HG02798 (cell line): ENCODE results near the gene ANKRD33B.
"Not testable (repeated sequence)": the region's sequence is repeated elsewhere in the genome, so short reads cannot be mapped to it uniquely, and the experiment has no call there.

ENCODE experiments used
- ATAC-seq: cut with Tn5 transposase; IDR thresholded peaks from one replicate; pipeline ENCODE4 v1.9.1; 2021; ENCODE audit warnings: mild to moderate bottlenecking; ENCODE audit not compliant: unreplicated experiment, poor library complexity

Gene ANKRD33B

DNA sequence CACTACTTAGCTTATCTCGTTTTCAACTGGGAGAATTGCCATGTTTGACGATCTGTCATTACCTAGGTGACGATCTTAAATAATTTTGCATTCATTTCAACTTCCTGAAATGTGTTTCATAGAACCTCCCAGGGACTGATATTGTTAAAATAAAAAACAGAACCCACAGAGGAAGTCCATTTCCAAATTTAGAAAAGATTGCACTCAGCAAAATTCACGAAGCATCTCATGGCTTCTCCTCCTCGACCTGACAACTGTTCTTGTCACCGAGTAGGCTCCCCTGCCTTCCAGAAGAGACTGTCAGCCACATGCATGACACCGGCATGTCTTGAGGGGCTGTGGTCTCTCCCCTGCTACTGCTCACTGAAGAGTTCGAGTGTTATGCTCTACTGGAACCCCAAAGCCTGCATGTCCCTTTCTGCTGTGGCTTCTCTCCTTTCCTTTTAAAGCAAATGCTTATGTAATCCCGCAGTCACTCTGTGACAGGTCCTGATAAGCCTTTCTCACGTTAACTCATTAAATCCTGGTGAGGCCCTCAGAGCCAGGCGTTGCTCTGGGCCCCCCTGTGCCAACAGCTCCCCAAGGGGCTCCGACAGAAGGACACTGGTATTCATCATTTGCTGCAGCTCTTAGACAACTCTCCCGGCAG, 26.8 kb upstream of the ANKRD33B start:
- no peak for ATAC-seq

DNA sequence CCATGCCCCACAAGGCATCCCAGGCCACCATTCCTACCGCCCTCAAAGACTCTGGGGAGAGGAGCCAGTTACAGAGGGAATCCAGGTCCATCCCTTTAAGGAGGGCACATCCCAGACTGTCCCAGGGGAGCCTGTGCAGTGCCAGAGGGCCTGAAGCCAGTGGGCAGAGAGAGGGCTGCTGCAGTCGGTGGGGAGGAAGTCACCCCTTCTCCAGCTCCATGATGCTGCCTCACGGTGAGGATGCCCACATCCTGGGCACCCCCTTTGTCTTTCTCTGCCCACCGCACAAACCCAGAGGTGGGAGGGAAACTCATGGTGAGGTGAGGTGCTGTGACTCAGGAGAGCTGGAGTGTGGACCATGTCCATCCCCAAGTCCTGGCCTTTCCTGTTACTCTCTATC, 26.2 kb upstream of the ANKRD33B start:
- no peak for ATAC-seq

DNA sequence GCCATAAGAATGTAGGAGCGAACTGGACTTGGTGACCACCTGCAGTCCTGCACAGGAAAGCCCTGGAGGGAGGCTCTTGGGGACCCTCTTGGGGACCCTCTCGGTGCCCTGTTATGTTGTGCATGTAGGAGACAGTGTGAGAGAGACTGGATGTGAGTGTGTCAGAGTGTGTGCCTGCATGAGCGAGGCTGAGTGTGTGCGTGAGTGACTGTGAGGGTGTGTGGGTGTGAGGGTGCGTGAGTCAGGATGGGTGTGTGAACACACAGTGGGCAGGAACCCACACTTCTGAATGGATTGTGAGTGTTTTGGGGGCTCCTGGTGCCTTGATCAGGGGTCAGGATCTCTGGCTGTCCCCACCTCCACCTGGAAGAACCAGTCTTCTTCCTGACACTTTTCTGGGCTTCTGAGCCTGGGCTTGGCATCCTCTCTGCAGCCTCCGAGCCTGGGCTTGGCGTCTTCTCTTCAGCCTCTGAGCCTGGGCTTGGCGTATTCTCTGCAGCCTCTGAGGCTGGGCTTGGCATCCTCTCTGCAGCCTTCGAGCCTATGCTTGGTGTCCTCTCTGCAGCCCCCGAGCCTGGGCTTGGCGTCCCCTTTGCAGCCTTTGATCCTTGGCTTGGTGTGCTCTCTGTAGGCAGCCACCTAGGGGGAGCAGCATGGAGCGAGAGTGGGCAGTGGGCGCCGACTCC, 25.6 kb upstream of the ANKRD33B start:
- ATAC-seq: no peak

DNA sequence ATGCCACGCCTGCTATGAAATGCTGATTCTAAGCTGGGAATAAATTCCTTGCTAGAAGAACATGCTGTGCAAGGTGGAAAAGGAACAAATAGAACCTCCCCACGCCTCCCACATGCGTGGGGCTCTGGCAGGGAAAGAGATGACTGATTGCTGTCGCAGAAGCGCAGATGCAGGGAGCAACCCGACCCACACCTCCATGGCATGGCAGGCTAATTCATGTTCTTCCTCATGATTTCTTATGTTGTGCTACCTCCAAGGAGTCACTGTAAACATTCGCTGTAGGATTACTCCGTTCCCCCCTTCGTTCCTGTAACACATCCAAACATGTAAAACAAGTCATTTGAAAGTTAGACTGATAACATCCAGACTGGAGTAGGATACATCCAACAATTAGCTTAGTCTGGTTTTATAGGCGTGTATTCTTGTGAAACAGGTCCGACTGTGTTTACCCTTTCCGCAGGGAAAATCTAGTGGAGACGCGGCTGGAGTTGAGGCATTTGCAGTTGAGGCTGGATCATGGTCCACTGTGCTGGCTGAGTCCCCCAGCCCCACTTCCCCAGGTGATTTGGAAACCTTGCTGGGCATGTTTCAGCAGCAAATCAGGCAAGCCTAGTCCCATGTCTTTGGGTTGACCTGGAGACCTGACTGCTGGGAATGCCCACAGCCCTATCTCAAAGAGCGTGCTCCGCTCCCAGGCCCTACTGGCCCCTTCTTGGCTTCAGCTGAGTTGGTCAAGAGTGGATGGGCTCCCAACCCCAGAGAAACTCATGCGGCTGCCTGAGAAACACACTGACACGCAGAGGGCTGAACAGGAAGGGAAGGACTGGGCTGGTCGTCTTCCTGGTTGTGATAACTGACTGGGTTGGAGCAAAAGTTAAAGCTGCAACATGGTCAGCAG, 24.8 kb upstream of the ANKRD33B start:
- ATAC-seq: no peak

DNA sequence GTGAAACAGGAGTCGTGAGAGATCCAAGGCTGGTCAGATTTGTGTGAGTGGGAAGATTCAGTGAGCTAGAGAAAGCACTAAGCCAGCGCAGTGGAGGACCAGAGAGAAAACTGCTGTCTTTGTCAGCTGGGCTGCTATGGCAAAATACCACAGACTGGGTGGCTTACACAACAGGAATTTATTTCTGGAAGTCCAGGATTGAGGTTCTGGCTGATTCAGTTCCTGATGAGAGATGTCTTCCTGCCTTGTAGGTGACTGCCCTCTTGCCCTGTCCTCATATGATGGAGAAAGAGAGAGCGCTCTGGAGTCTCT, 24.2 kb upstream of the ANKRD33B start:
- no peak for ATAC-seq

DNA sequence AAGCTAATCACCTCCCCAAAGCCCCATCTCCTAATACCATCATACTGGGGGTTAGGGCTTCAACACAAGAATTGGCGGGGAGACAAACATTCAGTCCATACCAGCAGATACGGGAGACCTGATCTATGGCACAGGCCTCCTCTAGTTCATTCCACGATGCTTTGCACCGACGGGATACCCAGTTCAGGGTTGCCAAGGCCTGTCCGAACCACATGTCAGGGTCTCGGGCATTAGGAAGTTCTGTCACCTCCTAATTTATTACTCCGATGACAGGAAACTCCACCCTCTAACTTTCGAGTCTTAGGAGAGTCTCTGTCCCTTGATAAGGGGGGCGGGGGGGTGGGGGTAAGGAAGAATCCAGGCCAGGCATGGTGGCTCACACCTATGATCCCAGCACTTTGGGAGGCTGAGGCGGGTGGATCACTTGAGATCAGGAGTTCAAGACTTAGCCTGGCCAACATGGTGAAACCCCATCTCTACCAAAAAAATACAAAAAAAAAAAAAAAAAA, 23.8 kb upstream of the ANKRD33B start:
- ATAC-seq: no peak

DNA sequence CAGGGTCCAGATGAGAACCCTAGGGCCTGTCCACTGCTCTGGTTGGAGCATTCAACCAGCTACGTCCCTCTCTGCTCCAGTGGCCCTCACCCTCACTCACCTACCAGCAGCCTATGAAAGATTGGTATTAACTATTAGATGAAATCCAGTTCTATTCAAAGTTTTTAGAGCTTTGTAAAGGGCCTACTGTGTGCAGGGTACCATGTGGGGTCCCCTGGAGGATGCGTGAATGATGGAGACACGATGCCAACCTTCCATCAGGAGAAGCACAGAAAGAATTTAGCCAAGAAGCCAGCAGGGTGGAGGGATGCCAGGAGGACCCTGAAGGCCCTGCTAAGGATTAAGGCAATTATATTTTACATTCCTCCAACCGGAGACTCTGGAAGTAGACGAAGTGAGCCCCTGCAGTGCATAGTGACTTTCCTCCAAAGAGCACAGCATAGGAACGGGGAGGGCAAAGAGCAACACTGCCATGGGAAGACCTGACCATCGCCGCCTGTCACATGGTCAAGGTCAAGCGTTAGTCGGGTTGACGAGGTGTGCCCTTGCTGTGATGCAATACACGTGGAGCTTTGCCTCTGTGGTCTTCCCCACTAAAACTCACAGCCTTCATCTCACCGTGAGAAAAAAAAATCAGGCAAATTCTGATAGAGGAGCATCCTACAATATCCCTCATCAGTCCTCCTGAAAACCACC, 22.8 kb upstream of the ANKRD33B start:
- ATAC-seq: no peak

DNA sequence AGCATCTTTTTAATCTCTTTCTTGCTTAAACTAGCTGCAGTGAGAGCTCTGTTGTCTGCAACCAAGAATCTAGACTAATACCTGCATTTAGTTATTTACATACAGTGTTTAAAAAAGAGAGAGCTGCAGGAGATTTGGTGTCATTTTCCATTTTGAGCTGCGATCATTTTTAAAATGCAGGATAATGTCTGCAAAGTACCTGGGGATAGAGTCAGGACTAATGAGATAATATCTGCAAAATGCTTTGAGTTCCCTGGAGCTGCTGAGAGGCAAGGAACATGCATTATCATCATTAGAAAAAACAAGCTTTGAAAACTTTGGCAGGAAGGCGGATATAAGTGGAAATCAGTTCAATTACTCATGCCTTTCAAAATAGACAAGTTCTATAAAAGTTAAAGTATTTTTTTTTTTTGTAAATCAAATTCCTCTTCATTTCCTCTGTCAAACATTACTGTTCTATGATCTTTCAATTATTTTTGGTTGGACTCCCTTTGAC, 21.8 kb upstream of the ANKRD33B start:
- ATAC-seq: no peak

DNA sequence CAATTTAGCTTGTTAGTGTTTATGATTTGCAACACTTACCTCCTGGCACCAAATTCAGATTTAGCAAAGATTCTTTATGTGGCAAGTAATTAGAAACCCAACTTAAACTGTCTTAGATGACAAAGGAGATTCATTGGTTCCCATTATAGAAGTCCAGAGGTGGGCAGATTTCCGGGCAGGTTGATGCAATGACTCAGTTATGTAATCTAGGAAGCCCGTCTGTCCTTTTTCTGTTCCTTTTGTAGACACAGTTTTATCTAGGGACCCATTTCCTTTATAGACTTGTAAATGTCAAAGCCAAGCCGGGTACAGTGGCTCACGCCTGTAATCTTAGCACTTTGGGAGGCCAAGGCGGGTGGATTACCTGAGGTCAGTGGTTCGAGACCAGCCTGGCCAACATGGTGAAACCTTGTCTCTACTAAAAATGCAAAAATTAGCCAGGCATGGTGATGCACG, 20.3 kb upstream of the ANKRD33B start:
- no peak for ATAC-seq

DNA sequence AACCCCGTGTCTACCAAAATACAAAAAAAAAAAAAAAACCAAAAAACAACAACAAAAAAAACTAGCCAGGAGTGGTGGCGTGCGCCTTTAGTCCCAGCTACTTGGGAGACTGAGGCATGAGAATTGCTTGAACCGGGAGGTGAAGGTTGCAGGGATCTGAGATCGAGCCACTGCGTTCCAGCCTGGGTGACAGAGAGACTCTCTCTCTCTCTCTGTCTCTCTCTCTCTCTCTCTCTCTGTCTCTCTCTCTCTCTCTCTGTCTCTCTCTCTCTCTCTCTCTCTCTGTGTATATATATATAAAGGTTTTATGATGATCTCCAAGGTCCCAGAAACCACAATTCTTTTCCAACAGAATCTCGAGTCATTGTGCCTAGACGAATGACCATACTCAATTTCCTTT, 18.8 kb upstream of the ANKRD33B start:
- ATAC-seq: no peak

DNA sequence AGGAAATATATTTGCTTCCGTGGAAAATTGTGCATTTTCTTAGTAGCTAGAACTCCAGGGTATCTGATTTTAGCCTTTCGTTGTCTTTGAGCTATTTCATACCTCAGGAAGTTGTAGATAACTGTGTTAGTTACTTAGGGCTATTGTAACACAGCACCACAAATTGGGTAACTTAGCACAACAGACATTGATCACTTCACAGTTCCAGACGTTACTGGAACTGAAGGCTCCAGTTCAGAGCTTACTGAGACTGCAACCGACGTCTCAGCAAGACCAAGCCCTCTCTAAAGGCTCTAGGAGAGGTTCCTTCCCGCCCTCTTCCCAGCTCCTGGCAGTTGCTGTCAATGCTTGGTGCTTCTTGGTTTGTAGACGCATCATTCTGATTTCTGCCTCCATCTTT, 17.7 kb upstream of the ANKRD33B start:
- ATAC-seq: no peak

DNA sequence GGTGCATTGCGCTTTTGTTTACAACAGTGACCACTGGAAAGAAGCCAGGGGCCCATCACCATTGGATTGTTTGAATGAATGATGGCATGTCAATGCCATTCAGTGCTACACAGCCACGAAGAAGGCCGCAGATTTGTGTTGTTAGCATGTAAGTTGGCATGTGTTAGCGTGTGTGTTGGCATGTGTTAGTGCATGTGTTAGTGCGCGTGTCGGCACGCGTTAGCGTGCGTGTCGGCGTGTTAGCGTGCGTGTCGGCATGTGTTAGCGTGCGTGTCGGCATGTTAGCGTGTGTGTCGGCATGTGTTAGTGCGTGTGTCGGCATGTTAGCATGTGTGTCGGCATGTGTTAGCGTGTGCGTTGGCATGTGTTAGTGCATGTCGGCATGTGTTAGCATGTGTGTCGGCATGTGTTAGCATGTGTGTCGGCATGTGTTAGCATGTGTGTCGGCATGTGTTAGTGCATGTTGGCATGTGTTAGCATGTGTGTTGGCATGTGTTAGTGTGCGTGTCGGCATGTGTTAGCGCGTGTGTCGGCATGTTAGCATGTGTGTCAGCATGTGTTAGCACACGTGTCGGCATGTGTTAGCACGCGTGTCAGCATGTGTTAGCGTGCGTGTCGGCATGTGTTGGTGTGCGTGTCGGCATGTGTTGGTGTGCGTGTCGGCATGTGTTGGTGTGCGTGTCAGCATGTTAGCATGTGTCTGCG, 15.3 kb upstream of the ANKRD33B start:
- ATAC-seq: no peak

DNA sequence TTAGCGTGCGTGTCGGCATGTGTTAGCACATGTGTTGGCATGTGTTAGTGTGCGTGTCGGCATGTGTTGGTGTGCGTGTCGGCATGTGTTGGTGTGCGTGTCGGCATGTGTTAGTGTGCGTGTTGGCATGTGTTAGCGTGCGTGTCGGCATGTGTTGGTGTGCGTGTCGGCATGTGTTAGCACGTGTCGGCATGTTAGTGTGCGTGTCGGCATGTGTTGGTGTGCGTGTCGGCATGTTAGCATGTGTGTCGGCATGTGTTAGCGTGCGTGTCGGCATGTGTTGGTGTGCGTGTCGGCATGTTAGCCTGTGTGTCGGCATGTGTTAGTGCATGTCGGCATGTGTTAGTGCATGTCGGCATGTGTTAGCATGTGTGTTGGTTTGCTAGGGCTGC, 14.8 kb upstream of the ANKRD33B start:
- not testable (repeated sequence) for ATAC-seq

DNA sequence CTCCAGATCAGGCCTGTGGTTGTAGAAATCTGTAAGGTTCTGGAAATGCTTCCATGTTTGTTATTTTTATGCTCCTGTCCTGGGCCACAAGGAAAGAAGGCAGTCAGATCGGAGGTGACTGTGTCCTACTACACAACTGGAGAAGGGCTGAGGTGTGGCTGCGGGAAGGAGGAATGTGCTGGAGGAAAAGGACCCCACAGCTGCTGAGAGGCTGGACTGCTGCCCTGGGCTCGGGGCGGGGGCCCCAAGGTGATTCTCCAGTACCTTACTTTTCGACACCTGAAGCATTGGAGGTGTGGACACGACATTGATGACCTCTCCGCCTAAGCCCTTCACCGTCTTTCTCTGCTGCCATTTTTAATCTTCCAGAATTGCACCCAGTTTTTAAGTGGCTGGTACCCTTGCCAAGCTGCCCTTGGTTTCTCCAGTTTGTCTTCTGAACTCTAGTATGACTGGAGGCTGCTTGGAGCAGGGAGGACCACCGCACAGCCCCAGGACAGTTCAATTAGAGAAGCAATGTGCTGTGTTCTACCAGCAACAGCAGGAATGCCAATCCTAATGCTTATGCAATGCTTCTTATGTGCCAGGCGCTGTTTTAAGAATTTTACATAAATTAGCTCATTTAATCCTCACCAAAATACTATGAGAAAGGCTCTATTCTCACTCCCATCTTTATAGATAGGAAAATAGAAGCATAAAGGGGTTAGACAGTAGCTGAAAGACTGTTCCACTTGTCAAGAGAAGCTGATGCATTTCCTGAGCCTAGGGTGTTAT, 13.5 kb upstream of the ANKRD33B start:
- no peak for ATAC-seq

DNA sequence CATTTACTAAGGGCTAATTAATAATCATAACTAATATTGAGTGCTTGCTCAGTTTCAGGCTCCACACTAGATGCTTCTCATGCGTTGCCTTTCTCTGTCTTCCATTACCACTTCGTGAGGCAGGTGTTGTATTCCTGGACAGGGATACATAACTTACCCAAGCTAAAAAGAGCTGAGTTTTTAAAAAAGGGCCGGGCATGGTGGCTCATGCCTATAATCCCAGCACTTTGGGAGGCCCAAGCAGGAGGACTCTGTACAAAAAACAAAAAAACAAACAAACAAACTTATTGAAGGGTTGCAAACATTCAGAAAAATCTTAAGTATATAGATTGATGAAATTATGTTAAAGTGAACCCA, 12.1 kb upstream of the ANKRD33B start:
- ATAC-seq: no peak

DNA sequence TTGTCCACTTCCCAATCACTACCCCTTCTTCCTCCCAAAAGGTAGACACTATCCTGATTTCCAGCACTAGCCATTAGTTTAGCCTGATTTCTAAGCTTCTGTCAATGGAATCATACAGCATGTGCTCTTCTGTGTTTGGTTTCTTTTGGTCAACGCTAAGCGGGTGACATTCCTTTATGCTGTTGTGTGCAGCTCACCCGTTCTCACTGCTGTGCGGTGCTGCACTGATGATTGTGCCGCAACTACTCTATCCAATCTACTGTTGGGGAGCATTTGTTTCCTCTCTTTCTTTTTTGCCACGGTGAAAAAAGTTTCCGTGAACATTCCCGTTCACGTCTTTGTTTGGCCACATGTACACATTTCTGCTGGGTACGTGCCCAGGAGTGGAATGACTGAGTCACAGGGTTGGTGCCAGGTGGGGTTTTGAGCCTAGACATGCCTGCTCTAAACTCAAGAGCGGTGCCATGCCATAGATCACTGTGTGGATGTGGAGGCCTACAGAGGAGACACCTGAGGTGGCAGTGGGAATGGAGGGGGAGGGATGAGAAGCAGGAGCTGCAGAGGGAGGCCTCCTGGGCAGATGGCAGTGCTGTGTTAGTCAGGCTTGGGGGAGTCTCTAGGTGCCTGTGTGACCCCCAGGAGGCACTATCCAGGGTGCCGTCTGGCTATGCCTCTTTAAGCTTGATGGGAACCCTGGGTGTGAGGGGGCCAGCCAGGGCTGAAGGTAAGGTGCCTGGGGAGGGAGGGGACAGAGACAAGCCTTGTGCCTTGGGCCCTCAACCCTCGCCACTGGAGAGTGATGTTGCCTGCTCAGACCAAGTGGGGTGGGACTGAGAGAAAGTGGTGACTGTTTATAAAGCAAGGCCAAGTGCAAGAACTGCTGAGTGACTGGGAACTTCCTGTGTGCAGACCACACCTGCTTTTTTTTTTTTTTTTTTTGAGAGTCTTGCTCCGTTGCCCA, 11.4 kb upstream of the ANKRD33B start:
- ATAC-seq: peak; percentile 54

DNA sequence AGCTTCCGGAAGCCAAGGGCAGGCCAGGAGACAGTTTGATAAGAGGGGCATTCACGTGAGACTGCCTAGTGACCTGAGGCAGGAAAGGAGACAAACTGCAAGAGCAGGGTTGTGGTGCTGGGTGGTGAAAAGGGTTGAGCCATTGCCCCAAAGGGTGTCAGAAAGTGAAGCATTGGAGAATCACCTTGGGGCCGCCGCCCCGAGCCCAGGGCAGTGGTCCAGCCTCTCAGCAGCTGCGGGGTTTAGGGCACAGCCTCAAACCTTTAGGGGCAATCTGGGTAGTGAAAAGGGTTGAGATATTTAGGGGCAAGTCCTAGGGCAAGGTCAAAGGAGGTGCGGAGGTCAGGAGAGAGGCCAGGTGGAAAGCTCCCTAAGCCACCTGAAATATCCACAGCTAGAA, 10.4 kb upstream of the ANKRD33B start:
- ATAC-seq: no peak

DNA sequence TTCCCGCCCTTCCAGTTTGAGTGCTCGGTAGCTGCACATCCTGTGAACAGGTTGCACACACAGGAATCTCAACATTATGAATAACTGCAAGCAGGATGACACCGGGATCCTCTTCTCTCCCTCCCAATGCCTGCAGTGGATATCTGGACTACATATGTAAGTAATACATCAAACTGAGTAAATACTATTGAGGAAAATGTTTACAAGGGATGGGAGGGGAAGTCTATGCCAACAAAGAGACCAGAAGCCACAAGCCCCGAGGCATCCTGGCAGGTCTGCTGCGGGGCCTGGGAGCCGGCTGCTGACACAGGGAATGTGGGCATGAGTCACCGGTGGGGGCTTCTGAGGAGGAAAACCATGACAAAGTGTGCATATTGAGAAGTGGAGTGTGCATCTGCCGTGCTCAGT, 8.6 kb upstream of the ANKRD33B start:
- ATAC-seq: no peak
